HepG2 (cell line): Measurements from ENCODE around the gene XAB2. TPM values are rescaled to one million over a fixed set of nuclear protein-coding genes. Genes with fewer than 3 reads are reported as not detected.

Experiments
- ATAC-seq: fragments of 200-7000 bp; cut with Tn5 transposase; 3 replicates; pipeline ENCODE4 v1.9.1; 2020; ENCODE audit warnings: mild to moderate bottlenecking, moderate library complexity
- BruUV-seq: library from RNA; stranded (reverse); fragments of 400-500 nt; replicated peaks from 2 replicates; lab custom pipeline; 2021; lab: Mats Ljungman, UMichigan
- CTCF ChIA-PET: fragments of 300-600 bp; formaldehyde crosslinking; extraction: SDS; loops from one replicate; lab custom pipeline; 2021; ENCODE audit warnings: low total read pairs, inconsistent platforms, low intra/inter-chr PET ratio; lab: Yijun Ruan, JAX
- POLR2A ChIA-PET: fragments of 350-600 bp; sonication (Branson Sonifier 250); formaldehyde crosslinking; loops from one replicate; lab custom pipeline; 2020; ENCODE audit warnings: antibody characterized with exemption, inconsistent platforms; lab: Yijun Ruan, JAX
- DNase-seq: peaks from one replicate; pipeline ENCODE4 v3.0.0-alpha.2; 2015; ENCODE audit warnings: low spot score
- FAIRE-seq: peaks from 3 replicates; lab custom pipeline; 2011; peaks lifted over from hg19 to GRCh38; lab: Jason Lieb, UNC
- H2AFZ ChIP-seq: one replicate; pipeline ENCODE4 v1.6.1; 2011; ENCODE audit warnings: low read length, inconsistent platforms
- H3K27ac ChIP-seq: fragments of 300-600 bp; 3 replicates; pipeline ENCODE4 v1.8.0; 2011; ENCODE audit warnings: mixed run types, mild to moderate bottlenecking, mixed read lengths, low read length, inconsistent platforms; ENCODE audit not compliant: insufficient read depth; ENCODE audit errors: extremely low read length
- H3K27me3 ChIP-seq, 2 experiments: fragments of 200-600 bp in 1 of 2; 2 replicates in 1 of 2; 3 replicates in 1 of 2; pipeline versions ENCODE4 v1.6.0 to v1.8.0; 2011; ENCODE audit warnings: low read length in 2 of 2, mild to moderate bottlenecking in 2 of 2, moderate library complexity in 2 of 2, inconsistent platforms in 1 of 2; ENCODE audit not compliant: insufficient read depth in 2 of 2, control insufficient read depth in 1 of 2
- H3K36me3 ChIP-seq, 2 experiments: fragments of 200-600 bp in 1 of 2; replicated peaks in 1 of 2; 2 replicates in 1 of 2; 3 replicates in 1 of 2; pipeline versions ENCODE4 v1.5.1 to v1.8.0; 2011; ENCODE audit warnings: low read length in 2 of 2, inconsistent platforms in 1 of 2; ENCODE audit not compliant: insufficient read depth in 2 of 2, control insufficient read depth in 1 of 2
- H3K4me1 ChIP-seq: 2 replicates; pipeline ENCODE4 v1.5.1; 2012; ENCODE audit warnings: low read length, inconsistent platforms; ENCODE audit not compliant: insufficient read depth
- H3K4me2 ChIP-seq: 2 replicates; pipeline ENCODE4 v1.6.0; 2011; ENCODE audit warnings: low read depth, low read length, inconsistent platforms
- H3K4me3 ChIP-seq, 3 experiments: fragments of 200-600 bp in 1 of 3; sonication (generic), shearing (Covaris generic) in 1 of 3; replicated peaks in 1 of 3; 2 replicates each; pipeline ENCODE4 v1.5.1; 2011 to 2016; ENCODE audit warnings: low read length in 3 of 3, inconsistent platforms in 2 of 3, low read depth in 2 of 3, mild to moderate bottlenecking in 2 of 3, control low read depth in 1 of 3, mixed read lengths in 1 of 3; ENCODE audit not compliant: insufficient read depth in 1 of 3
- H3K79me2 ChIP-seq: one replicate; pipeline ENCODE4 v1.6.1; 2011; ENCODE audit warnings: low read length, inconsistent platforms; ENCODE audit not compliant: insufficient read depth
- H3K9ac ChIP-seq: 2 replicates; pipeline ENCODE4 v1.6.0; 2011; ENCODE audit warnings: mild to moderate bottlenecking, low read depth, low read length, inconsistent platforms; ENCODE audit not compliant: insufficient read depth
- H3K9me3 ChIP-seq: 2 replicates; pipeline ENCODE4 v1.5.1; 2012; ENCODE audit warnings: mild to moderate bottlenecking, low read length
- H4K20me1 ChIP-seq: 2 replicates; pipeline ENCODE4 v1.6.0; 2011; ENCODE audit warnings: inconsistent platforms, mild to moderate bottlenecking, low read length, moderate library complexity; ENCODE audit not compliant: insufficient read depth
- ATF7 ChIP-seq, 2 experiments: fragments of 450-650 bp in 1 of 2; sonication (generic) in 1 of 2; formaldehyde crosslinking in 1 of 2; IDR thresholded peaks; 2 replicates each; pipeline versions ENCODE4 v1.4.0 to v1.6.1; 2016 to 2020; ENCODE audit warnings: antibody characterized with exemption in 1 of 2, mild to moderate bottlenecking in 1 of 2, missing genetic modification reagents in 1 of 2
- ERF ChIP-seq: IDR thresholded peaks from 2 replicates; pipeline ENCODE4 v1.6.1; 2018; ENCODE audit warnings: missing biosample characterization, missing genetic modification reagents
- GMEB2 ChIP-seq: IDR thresholded peaks from 2 replicates; pipeline ENCODE4 v1.6.1; 2016; ENCODE audit warnings: missing biosample characterization, missing genetic modification reagents, low read depth
- HNF1A ChIP-seq, 2 experiments: sonication (generic) in 1 of 2; formaldehyde crosslinking in 1 of 2; IDR thresholded peaks; 2 replicates each; pipeline versions ENCODE4 v1.4.0 to v1.6.1; 2016 to 2020; ENCODE audit warnings: borderline replicate concordance in 1 of 2, low read depth in 1 of 2, mild to moderate bottlenecking in 1 of 2, missing genetic modification reagents in 1 of 2
- IRF2 ChIP-seq: IDR thresholded peaks from 2 replicates; pipeline ENCODE4 v1.6.1; 2018; ENCODE audit warnings: missing genetic modification reagents, missing compliant biosample characterization
- RAD51 ChIP-seq: fragments of 450-650 bp; IDR thresholded peaks from 2 replicates; pipeline ENCODE4 v1.6.1; 2016; ENCODE audit warnings: borderline replicate concordance
- TBX3 ChIP-seq: fragments of 450-650 bp; IDR thresholded peaks from 2 replicates; pipeline ENCODE4 v1.6.1; 2017; ENCODE audit warnings: antibody characterized with exemption, mild to moderate bottlenecking, inconsistent platforms, borderline replicate concordance
- ZBTB34 ChIP-seq: sonication (generic); formaldehyde crosslinking; IDR thresholded peaks from 2 replicates; pipeline ENCODE4 v1.8.0; 2022; ENCODE audit warnings: mild to moderate bottlenecking, missing genetic modification reagents
- ZBTB43 ChIP-seq: sonication (generic); formaldehyde crosslinking; conservative IDR thresholded peaks from 2 replicates; pipeline ENCODE4 v1.4.0; 2020; ENCODE audit warnings: missing genetic modification reagents
- ZNF451 ChIP-seq: sonication (generic); formaldehyde crosslinking; IDR thresholded peaks from 2 replicates; pipeline ENCODE4 v1.5.0; 2020; ENCODE audit warnings: mild to moderate bottlenecking, missing genetic modification reagents
- ZNF556 ChIP-seq: sonication (generic); formaldehyde crosslinking; IDR thresholded peaks from 2 replicates; pipeline ENCODE4 v1.4.0; 2020; ENCODE audit warnings: mild to moderate bottlenecking, missing genetic modification reagents, borderline replicate concordance
- ZNF749 ChIP-seq: sonication (generic); formaldehyde crosslinking; IDR thresholded peaks from 2 replicates; pipeline ENCODE4 v1.8.0; 2022; ENCODE audit warnings: mild to moderate bottlenecking, missing genetic modification reagents, moderate library complexity, borderline replicate concordance
- ZNF891 ChIP-seq: sonication (generic); formaldehyde crosslinking; IDR thresholded peaks from 2 replicates; pipeline ENCODE4 v1.5.0; 2020; ENCODE audit warnings: mild to moderate bottlenecking, missing genetic modification reagents
- WGBS: methylation state at CpG from one replicate; pipeline ENCODE4 v1.1.6; 2017; ENCODE audit warnings: low lambda C conversion rate; 5-methylcytosine and 5-hydroxymethylcytosine counted together
- in situ Hi-C: cut with HindIII; loops from 2 replicates; pipeline ENCODE4 v1.10.0; 2017; ENCODE audit warnings: low pct_unique_long_range_greater_than_20kb; ENCODE audit not compliant: extremely low pct_ligation_motif_present
- intact Hi-C: fragments of 100-400 bp; cut with micrococcal nuclease; formaldehyde crosslinking; loops from one replicate; pipeline ENCODE4 v1.10.0; 2022; ENCODE audit not compliant: unreplicated experiment
- polyA plus RNA-seq, 8 experiments: library from polyadenylated mRNA; depleted of rRNA in 3 of 8; stranded (reverse) in 7 of 8; unstranded in 1 of 8; fragments of >200 nt; fragmentation: Illumina TruSeq in 4 of 8; extraction: Trizol in 4 of 8; gene quantifications; 2 replicates each; pipeline versions ENCODE4 v1.2.1 to v1.2.3, GENCODE V29; 2011 to 2016; ENCODE audit warnings: low read depth in 4 of 8, missing spikeins in 1 of 8, mixed read lengths in 1 of 8; ENCODE audit not compliant: insufficient read depth in 1 of 8
- total RNA-seq, 5 experiments: library from RNA; depleted of rRNA; stranded (reverse); fragments of >200 nt; fragmentation: Illumina TruSeq; extraction: Trizol; gene quantifications; 2 replicates each; pipeline ENCODE4 v1.2.3, GENCODE V29; 2016; ENCODE audit warnings: low read depth in 1 of 5

XAB2 gene
- total and polyA plus RNA-seq, 2 of the 13 experiments (the other 11 are each of a cell fraction or from before 2014, with no cell fraction given) = 6.2 to 23.9 TPM

GRCh38 chr19:7628589-7629311 is 595 bp downstream of the XAB2 start:
- Histone ChIP-seq H3K36me3 (peaks cover 9 to 31% of the 10 kb centered on the region in 2 experiments), H3K27ac (peak overlapping the region; percentile 71), H3K9me3 (no peaks in the 10 kb centered on the region), H3K4me3 (peak overlapping the region; percentile 94 to 98 (median 94)), H3K4me2 (peak overlapping the region; percentile 82), H3K79me2 (peaks cover 38% of the 10 kb centered on the region), H4K20me1 (no peaks in the 10 kb centered on the region), H2AFZ (no peak overlapping the region), H3K27me3 (no peaks in the 10 kb centered on the region; a peak in 1 of 5 replicates), H3K9ac (peak overlapping the region; percentile 92), H3K4me1 (peaks cover 22% of the 10 kb centered on the region)
- TSS peak; percentile 84 for BruUV-seq
- FAIRE-seq (no peak), DNase-seq (no peak), ATAC-seq (peak; percentile 55)
- 3% methylated on average over 14 of the region's 15 CpGs for WGBS
- in situ Hi-C loops (no loop called here), intact Hi-C loops (no loop called here)
- ChIA-PET POLR2A (interaction anchor here (1.1 to 2.2 kb wide), 4 partner anchors 24 to 559 kb away, joined by 3 to 15 read pairs (median 4); partner anchors contain the start of genes CAMSAP3 and ZNF557), CTCF (no interaction called here)
- TF ChIP-seq ZNF556 (CRISPR knock-in tag) (no peak), ZNF451 (CRISPR knock-in tag) (0 out of 2 replicates have a peak, but pooled peaks have one; percentile 10), TBX3 (no peak), ATF7 (IDR thresholded peaks at IDR 0.05) (no peak), ATF7 (CRISPR knock-in tag; IDR thresholded peaks at IDR 0.05) (no peak), ZBTB43 (no peak), GMEB2 (CRISPR knock-in tag) (no peak), ZNF749 (0 out of 2 replicates have a peak, but pooled peaks have one; percentile 32), ERF (CRISPR knock-in tag) (0 out of 2 replicates have a peak, but pooled peaks have one; percentile 7), ZNF891 (CRISPR knock-in tag) (0 out of 2 replicates have a peak, but pooled peaks have one; percentile 14), IRF2 (0 out of 2 replicates have a peak, but pooled peaks have one; percentile 4), HNF1A (IDR thresholded peaks at IDR 0.05; ENCODE audit: low read depth) (no peak), HNF1A (CRISPR knock-in tag; IDR thresholded peaks at IDR 0.05; ENCODE audit: borderline replicate concordance) (no peak), ZBTB34 (CRISPR knock-in tag) (0 out of 2 replicates have a peak, but pooled peaks have one; percentile 12), RAD51 (no peak)
